HG03045 (cell line): ENCODE measurements around the gene KLF7.

ENCODE experiments used
- ATAC-seq: cut with Tn5 transposase; IDR thresholded peaks from one replicate; pipeline ENCODE4 v1.9.1; 2021; ENCODE audit warnings: mild to moderate bottlenecking, moderate library complexity; ENCODE audit not compliant: unreplicated experiment

Gene KLF7

DNA sequence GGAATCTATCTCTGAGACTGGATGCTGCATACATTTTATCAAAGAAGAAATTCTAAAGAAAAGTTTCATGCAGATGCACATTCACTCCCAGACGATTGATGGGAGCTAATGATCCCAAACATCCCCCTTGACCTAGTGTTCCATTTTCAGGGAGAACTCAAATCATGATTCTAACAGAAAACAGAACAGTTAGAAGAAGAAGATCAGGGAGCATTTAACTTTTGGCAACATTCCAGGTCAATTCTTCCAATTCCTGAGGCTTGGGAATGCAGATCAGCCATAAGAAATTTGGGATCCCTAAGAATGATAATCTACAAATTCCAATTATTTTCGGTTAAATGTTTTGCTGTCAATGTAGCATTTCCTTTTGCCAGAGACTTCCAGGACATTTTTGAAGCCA is 129.9 kb downstream of the KLF7 start:
- ATAC-seq: no peak

DNA sequence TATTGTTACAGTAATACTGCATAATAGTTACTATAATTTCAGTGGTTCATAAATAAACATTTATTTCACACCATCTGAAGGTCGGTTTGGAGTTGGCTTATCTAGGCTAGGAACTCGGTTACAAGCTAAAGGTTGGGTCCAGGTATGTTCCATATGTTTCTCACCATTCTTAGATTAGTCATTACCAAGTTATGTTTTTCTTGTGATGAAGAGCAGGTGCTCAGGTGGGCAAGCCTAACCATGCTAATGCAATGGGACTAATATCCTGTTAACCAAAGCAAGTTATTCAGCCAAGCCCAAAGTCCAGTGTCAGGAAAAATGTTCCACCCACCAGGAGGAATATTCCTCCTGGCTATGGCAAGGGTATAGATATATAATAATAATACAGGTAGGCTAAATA is 133.3 kb downstream of the KLF7 start:
- no peak for ATAC-seq
